T follicular helper cell (primary cell): ENCODE results near the gene SMCHD1.
"Not testable (repeated sequence)": the region's sequence is repeated elsewhere in the genome, so short reads cannot be mapped to it uniquely, and the experiment has no call there.

ENCODE experiments used
- DNase-seq: peaks from one replicate; pipeline ENCODE4 v3.0.0-alpha.2; 2020; ENCODE audit warnings: low read depth

Gene SMCHD1

DNA sequence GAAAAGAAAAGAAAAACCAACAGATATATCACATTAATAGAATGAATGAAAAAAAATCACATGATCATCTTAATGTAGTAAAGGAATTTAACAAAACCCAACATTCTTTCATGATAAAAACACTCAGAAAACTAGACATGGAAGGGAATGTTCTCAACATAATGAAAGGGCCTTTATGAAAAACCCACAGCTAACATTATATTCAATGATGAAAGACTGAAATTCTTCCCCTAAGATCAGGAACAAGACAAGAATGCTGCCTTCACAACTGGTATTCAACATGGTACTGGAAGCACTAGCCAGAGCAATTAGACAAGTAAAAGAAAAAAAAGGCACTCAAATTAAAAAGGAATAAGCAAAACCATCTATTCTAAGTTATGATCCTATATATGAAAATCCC lies 162.8 kb downstream of the SMCHD1 start:
- no peak for DNase-seq

DNA sequence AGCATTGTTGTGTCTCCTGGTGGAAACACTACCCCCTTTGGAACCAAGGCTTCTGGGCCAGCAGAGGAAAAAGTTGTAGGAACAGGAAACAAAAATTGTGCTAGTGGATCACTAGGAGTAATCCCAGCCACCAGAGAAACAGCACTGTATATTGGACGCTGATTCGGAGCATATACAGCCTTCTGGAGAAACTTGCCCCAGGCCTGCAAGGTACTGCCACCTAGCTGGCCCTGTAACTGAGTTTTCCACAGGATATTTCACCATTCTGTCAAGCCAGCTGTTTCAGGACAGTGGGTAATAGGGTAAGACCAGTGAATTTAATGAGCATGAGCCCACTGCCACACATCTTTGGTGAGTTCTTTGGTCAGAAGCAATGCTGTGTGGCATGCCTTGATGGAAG lies 166.2 kb downstream of the SMCHD1 start:
- no peak for DNase-seq

- DNase-seq: no peak
These were observed 166.8 kb downstream of the SMCHD1 start for GRCh38 chr18:2822213-2822921.

DNA sequence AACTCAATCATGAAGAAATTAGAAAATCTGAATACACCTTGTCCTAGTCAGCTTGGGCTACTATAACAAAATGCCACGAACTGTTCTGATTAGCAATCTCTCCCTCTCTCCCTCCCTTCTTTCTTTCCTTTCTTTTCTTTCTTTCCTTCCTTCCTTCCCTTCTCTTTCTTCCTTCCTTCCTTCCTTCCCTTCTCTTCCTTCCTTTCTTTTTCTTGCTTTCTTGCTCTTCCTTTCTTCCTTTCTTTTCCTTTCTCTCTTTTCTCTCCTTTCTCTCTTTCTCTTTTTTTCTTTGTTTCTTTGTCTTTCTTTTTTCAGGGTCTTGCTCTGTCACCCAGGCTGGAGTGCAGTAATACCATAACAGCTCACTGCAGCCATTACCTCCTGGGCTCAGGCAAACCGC lies 167.7 kb downstream of the SMCHD1 start:
- no peak for DNase-seq

GRCh38 chr18:2823966-2824365 lies 168.4 kb downstream of the SMCHD1 start:
- no peak for DNase-seq

DNA sequence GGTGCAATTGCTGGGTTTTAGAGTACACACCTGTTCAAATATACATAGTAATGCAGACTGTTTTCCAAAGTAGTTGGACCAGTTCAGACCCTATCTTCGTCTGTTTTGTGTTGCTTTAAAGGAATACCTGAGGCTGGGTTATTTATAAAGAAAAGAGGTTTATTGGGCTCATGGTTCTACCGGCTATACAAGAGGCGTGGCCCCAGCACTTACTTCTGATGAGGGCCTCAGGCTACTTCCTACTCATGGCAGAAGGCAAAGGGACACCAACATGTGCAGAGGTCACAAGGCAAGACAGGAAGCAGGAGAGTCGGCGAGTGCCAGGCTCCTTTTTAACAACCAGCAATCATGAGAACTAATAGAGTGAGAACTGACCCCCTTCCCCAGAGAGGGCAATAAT lies 169.3 kb downstream of the SMCHD1 start:
- no peak for DNase-seq

- DNase-seq: no peak
These were observed 170.2 kb downstream of the SMCHD1 start for GRCh38 chr18:2825613-2826175.

DNA sequence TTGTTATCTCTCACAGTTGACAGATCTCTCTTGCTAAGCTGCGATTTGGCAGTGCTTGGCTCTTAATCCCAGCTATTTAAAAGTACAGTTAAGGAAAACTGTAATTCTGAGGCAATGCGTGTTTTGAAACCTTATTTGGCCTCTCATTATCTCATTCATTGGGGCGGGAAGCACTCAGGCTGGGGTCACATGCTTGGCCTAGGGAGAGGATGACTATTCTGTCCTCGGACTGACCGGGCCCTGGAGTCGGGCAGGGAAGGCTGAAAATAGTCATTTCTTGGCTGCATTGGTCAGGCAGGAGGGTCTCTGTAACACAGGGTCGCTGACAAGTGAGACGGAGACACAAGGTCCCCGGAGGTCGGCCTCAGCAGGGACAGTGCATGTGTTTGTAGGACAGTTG lies 171.1 kb downstream of the SMCHD1 start:
- DNase-seq: no peak

DNA sequence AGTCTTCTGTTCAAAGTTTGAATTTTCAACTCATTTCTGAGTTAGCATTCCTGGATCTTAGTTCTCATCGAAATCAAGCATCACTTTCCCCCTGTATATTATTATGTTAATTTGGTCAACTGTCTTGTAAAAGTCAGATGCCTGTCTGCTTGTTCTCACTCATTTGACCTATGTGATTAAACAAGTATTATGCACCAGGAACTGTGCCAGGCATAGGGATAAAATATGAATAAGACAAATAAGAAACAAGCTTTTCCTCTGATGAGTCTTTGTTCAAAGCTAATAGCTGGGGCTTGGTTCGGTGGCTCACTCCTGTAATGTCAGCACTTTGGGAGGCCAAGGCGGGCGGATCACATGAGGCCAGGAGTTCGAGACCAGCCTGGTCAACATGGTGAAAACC lies 171.5 kb downstream of the SMCHD1 start:
- DNase-seq: no peak

DNA sequence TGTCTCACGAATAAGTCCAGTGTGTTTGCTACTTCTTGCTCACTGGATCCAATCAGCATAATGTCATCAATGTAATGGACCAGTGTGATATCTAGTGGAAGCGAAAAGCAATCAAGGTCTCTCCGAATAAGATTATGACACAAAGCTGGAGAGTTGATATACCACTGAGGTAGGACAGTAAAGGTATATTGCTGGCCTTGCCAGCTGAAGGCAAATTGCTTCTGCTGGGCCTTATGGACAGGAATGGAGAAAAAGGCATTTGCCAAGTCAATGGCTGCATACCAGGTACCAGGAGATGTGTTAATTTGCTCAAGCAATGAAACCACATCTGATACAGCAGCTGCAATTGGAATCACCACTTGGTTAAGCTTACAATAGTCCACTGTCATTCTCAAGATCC lies 180.6 kb downstream of the SMCHD1 start:
- not testable (repeated sequence) for DNase-seq

DNA sequence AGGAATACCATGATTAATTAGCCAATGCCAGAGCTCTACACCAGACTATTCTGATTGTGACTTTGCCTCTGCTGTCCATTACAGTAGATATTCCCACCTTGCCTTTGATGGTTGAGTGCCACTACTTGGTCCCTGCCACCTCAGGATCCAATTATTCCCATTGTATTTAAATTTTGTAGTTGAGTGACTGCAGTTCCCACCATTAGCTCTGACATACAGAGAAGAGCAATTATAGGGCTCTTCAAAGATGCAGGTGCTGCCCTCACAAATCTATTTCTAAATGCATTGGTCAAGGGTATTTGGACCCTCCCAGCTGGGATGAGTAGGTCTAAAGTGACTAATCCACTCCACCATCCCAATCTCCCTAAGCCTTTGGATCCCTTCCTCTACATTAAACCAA lies 181.8 kb downstream of the SMCHD1 start:
- not testable (repeated sequence) for DNase-seq

DNA sequence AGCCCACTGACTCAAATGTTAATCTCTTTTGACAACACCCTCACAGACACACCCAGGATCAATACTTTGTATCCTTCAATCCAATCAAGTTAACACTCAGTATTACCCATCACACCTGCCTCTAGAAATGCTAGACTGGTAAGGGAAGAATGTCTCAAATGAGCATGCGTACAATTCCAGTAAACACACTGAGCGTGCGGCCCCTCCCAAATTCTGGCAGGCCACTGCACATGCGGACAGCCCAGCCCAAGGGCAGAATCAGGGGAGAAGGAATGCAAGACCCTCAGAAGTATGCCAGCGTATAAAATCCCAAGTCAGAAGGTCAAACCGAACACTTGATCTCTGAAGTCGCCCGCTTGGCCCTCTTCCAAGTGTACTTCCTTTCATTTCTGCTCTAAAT lies 183.7 kb downstream of the SMCHD1 start:
- DNase-seq: no peak

DNA sequence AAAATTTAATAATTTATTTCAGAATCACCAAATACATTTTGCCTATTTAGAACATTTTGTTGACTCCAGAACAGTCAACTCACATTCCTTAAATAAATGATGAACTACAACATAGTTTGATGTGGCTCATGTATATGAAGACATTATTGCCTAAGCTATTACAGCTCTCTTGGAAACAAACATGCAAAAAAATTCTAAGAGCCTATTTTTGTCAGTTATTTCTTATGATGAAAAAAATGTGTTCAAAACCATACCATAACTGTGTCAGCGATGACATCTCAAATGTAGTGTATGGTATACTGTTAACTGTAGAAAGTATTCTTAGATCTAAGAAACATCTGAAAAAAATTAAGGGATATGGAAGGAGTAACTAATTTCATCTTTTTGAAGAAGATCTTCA lies 185.0 kb downstream of the SMCHD1 start:
- DNase-seq: no peak

DNA sequence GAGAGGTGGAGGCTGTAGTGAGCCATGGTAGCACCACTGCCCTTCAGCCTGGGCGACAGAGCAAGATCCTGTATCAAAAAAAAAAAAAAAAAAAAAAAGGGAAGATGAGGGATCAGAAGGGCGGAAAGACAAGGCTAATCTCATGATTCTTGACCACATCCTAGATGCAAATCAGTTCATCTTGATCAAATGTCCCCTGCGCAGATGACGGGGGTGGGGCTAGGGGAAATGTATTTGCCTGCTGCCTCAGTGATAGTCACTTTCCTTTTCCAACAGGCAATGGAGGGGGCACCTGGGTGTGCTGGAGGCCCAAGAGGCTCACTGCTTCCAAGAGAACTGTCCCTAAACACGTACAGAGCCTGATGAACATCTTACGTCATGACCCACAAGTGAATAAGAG lies 187.6 kb downstream of the SMCHD1 start:
- no peak for DNase-seq

- DNase-seq: no peak
These were observed 189.6 kb downstream of the SMCHD1 start for GRCh38 chr18:2845172-2845571.

- no peak for DNase-seq
These were observed 191.2 kb downstream of the SMCHD1 start, which contains the start of gene EMILIN2 for GRCh38 chr18:2846636-2847316. Gene EMILIN2 (plus strand): TSS chr18:2847006. CDS start chr18:2847189, 183 bp downstream.

- DNase-seq: no peak
These were observed 192.1 kb downstream of the SMCHD1 start for GRCh38 chr18:2847317-2848246.

DNA sequence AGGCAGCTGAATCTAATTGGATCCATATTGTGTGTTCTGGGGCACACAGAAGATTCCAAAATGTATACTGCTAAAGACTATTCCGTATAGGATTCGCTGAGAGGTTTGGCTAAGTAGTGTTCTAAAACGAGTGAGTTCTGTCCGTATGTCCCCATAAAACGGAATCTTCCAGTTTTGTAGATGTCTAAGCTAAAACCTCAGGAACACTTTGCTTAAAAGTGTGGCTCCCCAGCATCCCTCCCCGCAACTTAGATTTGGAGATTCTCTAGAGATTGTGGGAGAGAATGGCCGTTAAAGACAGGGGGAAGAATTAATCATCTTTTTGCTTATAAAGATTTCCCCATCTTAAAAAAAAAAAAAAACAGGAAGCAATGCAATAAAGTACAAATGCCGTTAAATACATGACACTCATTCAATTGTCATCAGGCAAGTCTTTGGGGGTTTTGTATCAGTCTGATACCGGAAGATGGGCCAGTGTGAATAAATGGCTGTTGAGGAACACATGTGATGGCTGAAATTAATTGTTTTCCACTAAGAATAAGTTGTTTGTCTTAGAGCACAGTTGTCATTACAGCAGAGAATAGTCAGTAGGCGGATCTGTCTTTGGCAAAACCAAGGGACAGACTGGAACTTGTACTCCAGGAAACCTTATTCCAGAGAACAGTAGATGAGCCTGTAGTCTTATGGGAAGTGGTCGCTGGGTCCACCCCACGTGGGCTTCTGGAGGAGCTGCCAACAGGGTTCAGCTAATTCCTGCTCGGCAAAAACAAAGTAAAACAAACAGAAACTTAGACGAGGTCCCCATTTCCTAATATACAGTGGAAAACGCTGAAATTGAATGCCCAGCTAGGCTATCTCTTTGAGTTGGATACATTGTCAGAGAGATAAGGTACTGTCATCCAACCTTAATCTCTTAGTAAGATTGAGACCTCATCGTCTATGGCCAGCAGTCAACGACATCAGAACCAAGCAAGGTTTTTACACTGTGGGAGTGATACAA lies 193.0 kb downstream of the SMCHD1 start:
- no peak for DNase-seq

GRCh38 chr18:2850816-2851215 lies 195.3 kb downstream of the SMCHD1 start:
- no peak for DNase-seq

DNA sequence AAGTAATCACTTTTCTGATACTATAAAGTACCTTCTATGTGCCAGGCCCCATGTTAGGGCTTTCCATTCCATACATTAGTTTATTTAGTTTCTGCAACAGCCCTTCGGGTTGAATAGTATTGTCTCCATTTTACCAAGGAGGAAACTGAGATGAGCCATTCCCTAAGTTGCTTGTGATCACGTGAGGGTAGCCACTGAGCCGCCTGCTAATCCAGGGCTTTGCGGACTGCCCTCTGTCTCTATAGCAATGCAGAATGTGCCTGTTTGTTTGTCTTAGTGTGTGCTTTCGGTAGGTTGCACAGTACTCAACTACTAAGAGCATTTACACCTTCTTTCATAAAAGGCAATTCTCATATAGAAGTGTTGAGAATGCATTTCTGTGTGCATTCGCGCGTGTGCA lies 196.2 kb downstream of the SMCHD1 start:
- DNase-seq: no peak

DNA sequence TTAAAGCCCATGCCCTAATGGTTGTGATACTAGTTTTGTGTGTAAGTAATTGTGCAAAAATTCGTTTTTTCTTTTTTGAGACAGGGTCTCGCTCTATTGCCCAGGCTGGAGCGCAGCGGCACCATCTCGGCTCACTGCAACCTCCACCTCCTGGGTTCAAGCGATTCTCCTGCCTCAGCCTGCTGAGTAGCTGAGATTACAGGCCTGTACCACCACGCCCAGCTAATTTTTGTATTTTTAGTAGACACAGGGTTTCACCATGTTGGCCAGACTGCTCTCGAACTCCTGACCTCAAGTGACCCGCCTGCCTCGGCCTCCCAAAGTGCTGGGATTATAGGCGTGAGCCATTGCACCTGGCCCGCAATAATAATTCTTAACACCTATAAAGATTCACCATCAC lies 196.9 kb downstream of the SMCHD1 start:
- not testable (repeated sequence) for DNase-seq
